ENCODE measurements around the gene TSEN34. TPM values are rescaled to one million over a fixed set of nuclear protein-coding genes. Genes with fewer than 3 reads are reported as not detected.

The TSEN34 gene
- total RNA-seq, 1 donor from 2014 or later: 52.6 TPM

DNA sequence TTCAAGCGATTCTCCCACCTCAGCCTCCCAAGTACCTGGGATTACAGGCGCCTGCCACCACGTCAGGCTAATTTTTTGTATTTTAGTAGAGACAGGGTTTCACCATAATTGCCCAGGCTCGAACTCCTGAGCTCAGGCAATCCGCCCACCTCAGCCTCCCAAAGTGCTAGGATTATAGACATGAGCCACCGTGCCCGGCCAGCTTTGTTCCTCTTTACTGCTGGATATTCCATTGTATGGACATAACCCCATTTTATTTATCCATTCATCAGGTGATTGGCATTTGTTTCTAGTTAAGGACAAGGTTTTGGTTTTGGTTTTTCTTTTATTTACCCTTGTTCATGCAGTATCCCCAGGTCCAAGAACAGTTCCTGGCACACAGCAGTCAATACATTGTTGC, 5.4 kb downstream of the TSEN34 start:
- Mint-ChIP-seq H3K9me3 (ENCODE audit: unreplicated experiment) (no peaks in the 10 kb centered on the region), H3K4me3 (ENCODE audit: unreplicated experiment) (no peak overlapping the region), H3K36me3 (ENCODE audit: low read depth, unreplicated experiment) (peaks cover 10% of the 10 kb centered on the region), H3K4me1 (ENCODE audit: low read depth, unreplicated experiment) (peaks cover 7% of the 10 kb centered on the region), H3K27ac (ENCODE audit: unreplicated experiment) (no peak overlapping the region), H3K27me3 (ENCODE audit: low read depth, unreplicated experiment) (no peaks in the 10 kb centered on the region)
- no peak for DNase-seq (ENCODE audit: low read depth)
- Histone ChIP-seq H3K27me3 (ENCODE audit: insufficient read depth, low read length) (no peaks in the 10 kb centered on the region), H3K79me2 (ENCODE audit: insufficient read depth, low read length) (peaks cover 36% of the 10 kb centered on the region), H3K9ac (ENCODE audit: low read length) (no peak overlapping the region), H3K36me3 (ENCODE audit: insufficient read depth, low read length) (peaks cover 4% of the 10 kb centered on the region), H3K27ac (ENCODE audit: low read depth, low read length) (no peak overlapping the region), H3K4me3 (ENCODE audit: insufficient read depth, low read depth, low read length) (no peak overlapping the region), H4K20me1 (ENCODE audit: insufficient read depth, low read length) (peaks cover 22% of the 10 kb centered on the region), H3K4me2 (ENCODE audit: low read length) (no peak overlapping the region), H3K4me1 (ENCODE audit: insufficient read depth, low read length) (peaks cover 11% of the 10 kb centered on the region), H3K9me3 (ENCODE audit: insufficient read depth, low read depth, low read length) (no peaks in the 10 kb centered on the region), H2AFZ (ENCODE audit: low read depth, low read length) (no peak overlapping the region)
- FAIRE-seq: no peak
- TF ChIP-seq, protein P1, sequence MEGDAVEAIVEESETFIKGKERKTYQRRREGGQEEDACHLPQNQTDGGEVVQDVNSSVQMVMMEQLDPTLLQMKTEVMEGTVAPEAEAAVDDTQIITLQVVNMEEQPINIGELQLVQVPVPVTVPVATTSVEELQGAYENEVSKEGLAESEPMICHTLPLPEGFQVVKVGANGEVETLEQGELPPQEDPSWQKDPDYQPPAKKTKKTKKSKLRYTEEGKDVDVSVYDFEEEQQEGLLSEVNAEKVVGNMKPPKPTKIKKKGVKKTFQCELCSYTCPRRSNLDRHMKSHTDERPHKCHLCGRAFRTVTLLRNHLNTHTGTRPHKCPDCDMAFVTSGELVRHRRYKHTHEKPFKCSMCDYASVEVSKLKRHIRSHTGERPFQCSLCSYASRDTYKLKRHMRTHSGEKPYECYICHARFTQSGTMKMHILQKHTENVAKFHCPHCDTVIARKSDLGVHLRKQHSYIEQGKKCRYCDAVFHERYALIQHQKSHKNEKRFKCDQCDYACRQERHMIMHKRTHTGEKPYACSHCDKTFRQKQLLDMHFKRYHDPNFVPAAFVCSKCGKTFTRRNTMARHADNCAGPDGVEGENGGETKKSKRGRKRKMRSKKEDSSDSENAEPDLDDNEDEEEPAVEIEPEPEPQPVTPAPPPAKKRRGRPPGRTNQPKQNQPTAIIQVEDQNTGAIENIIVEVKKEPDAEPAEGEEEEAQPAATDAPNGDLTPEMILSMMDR (IDR thresholded peaks at IDR 0.05; ENCODE audit: insufficient read depth, low read depth, low read length): no peak
- no peak for TF ChIP-seq EZH2 (IDR thresholded peaks at IDR 0.05; ENCODE audit: insufficient read depth, low read length)

DNA sequence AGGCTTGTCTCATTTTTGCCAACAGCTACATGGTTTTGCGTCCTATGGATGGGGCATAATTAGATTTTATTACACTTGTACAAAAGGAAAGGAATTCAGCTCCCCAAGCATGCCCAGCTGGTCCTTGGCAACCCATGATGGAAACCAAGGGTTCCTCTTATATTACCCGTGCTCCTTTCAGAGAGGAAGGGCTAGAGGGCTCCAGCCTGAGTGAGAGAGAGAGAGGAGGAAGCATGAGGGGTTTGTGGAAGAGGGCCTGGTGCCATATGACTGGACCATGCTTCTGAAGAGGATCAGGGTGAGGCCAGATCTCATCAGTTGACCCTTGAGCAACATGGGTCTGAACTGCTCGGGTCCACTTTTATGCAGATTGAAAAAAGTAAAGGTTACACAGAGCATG, 6.0 kb downstream of the TSEN34 start:
- H4K20me1 ChIP-seq (ENCODE audit: insufficient read depth, low read length): peaks cover 22% of the 10 kb centered on the region
- peaks cover 7% of the 10 kb centered on the region for H3K36me3 ChIP-seq (ENCODE audit: insufficient read depth, low read length)
- peaks cover 9% of the 10 kb centered on the region for H3K4me1 Mint-ChIP-seq (ENCODE audit: low read depth, unreplicated experiment)
- H3K27me3 Mint-ChIP-seq (ENCODE audit: low read depth, unreplicated experiment): no peaks in the 10 kb centered on the region
- no peaks in the 10 kb centered on the region for H3K27me3 ChIP-seq (ENCODE audit: insufficient read depth, low read length)
- H3K36me3 Mint-ChIP-seq (ENCODE audit: low read depth, unreplicated experiment): peaks cover 13% of the 10 kb centered on the region
- H3K9ac ChIP-seq (ENCODE audit: low read length): no peak overlapping the region
- peaks cover 36% of the 10 kb centered on the region for H3K79me2 ChIP-seq (ENCODE audit: insufficient read depth, low read length)
- H3K9me3 ChIP-seq (ENCODE audit: insufficient read depth, low read depth, low read length): no peaks in the 10 kb centered on the region
- no peaks in the 10 kb centered on the region for H3K9me3 Mint-ChIP-seq (ENCODE audit: unreplicated experiment)
- no peak overlapping the region for H3K27ac Mint-ChIP-seq (ENCODE audit: unreplicated experiment)
- H3K4me2 ChIP-seq (ENCODE audit: low read length): no peak overlapping the region
- H2AFZ ChIP-seq (ENCODE audit: low read depth, low read length): no peak overlapping the region
- FAIRE-seq (no peak), DNase-seq (ENCODE audit: low read depth) (no peak)
- no peak overlapping the region for H3K4me3 Mint-ChIP-seq (ENCODE audit: unreplicated experiment)
- TF ChIP-seq EZH2 (IDR thresholded peaks at IDR 0.05; ENCODE audit: insufficient read depth, low read length): no peak
- TF ChIP-seq, protein P1 (IDR thresholded peaks at IDR 0.05; ENCODE audit: insufficient read depth, low read depth, low read length): no peak
- H3K4me1 ChIP-seq (ENCODE audit: insufficient read depth, low read length): peaks cover 11% of the 10 kb centered on the region
- no peak overlapping the region for H3K4me3 ChIP-seq (ENCODE audit: insufficient read depth, low read depth, low read length)
- no peak overlapping the region for H3K27ac ChIP-seq (ENCODE audit: low read depth, low read length)

DNA sequence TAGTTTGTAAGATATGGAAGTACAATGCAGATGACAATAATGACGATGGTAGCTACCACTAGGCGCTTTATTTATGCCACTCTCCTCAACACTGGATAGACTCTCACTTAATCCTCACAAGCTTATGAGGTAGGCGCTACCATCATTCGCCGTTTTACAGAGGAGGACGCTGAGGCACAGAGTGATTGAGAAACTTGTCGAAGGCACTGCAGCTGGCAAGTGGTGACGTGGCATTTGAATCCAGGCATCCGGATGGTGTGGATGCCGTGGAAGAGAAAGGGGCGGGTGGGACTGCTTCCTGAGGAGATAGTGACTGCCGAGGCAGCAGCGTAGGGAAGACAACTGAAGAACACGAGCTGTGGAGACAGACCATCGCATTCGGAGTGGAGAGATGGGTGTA, 8.3 kb downstream of the TSEN34 start:
- Histone ChIP-seq H3K79me2 (ENCODE audit: insufficient read depth, low read length) (peaks cover 43% of the 10 kb centered on the region), H3K9me3 (ENCODE audit: insufficient read depth, low read depth, low read length) (no peaks in the 10 kb centered on the region), H3K36me3 (ENCODE audit: insufficient read depth, low read length) (peaks cover 22% of the 10 kb centered on the region), H2AFZ (ENCODE audit: low read depth, low read length) (no peak overlapping the region), H3K27ac (ENCODE audit: low read depth, low read length) (no peak overlapping the region), H3K4me3 (ENCODE audit: insufficient read depth, low read depth, low read length) (no peak overlapping the region), H3K27me3 (ENCODE audit: insufficient read depth, low read length) (no peaks in the 10 kb centered on the region), H4K20me1 (ENCODE audit: insufficient read depth, low read length) (peaks cover 35% of the 10 kb centered on the region), H3K4me1 (ENCODE audit: insufficient read depth, low read length) (peaks cover 26% of the 10 kb centered on the region), H3K4me2 (ENCODE audit: low read length) (no peak overlapping the region), H3K9ac (ENCODE audit: low read length) (no peak overlapping the region)
- Mint-ChIP-seq H3K36me3 (ENCODE audit: low read depth, unreplicated experiment) (peaks cover 12% of the 10 kb centered on the region), H3K27ac (ENCODE audit: unreplicated experiment) (peak overlapping the region; percentile 36), H3K27me3 (ENCODE audit: low read depth, unreplicated experiment) (no peaks in the 10 kb centered on the region), H3K4me3 (ENCODE audit: unreplicated experiment) (peak overlapping the region; percentile 99), H3K9me3 (ENCODE audit: unreplicated experiment) (no peaks in the 10 kb centered on the region), H3K4me1 (ENCODE audit: low read depth, unreplicated experiment) (peaks cover 24% of the 10 kb centered on the region)
- TF ChIP-seq EZH2 (IDR thresholded peaks at IDR 0.05; ENCODE audit: insufficient read depth, low read length): no peak
- TF ChIP-seq, protein P1 (IDR thresholded peaks at IDR 0.05; ENCODE audit: insufficient read depth, low read depth, low read length): no peak
- no peak for FAIRE-seq
- no peak for DNase-seq (ENCODE audit: low read depth)

All from astrocyte (in vitro differentiated cells and primary cell).